Renal pelvis (tissue), 4 donors: Measurements from ENCODE around the gene GPR89B. TPM values are rescaled to one million over a fixed set of nuclear protein-coding genes. Genes with fewer than 3 reads are reported as not detected.
"Not testable (repeated sequence)": the region's sequence is repeated elsewhere in the genome, so short reads cannot be mapped to it uniquely, and the experiment has no call there.

Experiments
- DNase-seq: peaks from one replicate; pipeline ENCODE4 v3.0.0-alpha.2; 2013
- polyA plus RNA-seq, 3 donors: library from polyadenylated mRNA; unstranded; fragments of 120-200 nt; gene quantifications; one replicate each; pipeline ENCODE4 v1.2.1, GENCODE V29; 2013; ENCODE audit not compliant: insufficient read length in 3 of 3

GPR89B gene
- polyA plus RNA-seq, 3 donors, result 40.5 to 54.1 (median 45.3) TPM

DNA sequence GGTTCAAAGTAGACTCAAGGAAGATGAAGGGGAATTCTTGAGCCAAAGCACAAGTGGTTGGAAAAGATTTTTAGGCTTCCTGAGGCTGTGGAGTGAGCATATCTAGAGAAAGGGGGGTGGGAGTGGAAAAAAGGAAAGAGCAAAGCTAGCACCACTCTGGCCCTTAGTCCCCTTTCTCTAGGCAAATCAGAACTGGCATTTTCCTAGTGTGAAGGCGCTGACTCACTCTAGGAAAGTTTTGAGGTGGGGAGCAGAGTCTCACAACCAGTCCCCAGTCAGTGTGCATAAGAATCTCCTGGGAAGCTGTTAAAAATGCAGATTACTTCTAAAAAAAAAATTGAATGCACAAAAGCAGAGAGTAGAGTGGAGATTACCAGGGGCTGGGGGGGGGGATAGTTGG is 3.4 kb upstream of the GPR89B start:
- no peak for DNase-seq

- not testable (repeated sequence) for DNase-seq
Measured at GRCh38 chr1:147927215-147927614, 1.0 kb upstream of the GPR89B start.

- DNase-seq, result not testable (repeated sequence)
Measured at GRCh38 chr1:147927689-147928088, 531 bp upstream of the GPR89B start.

- DNase-seq, result not testable (repeated sequence)
Measured at GRCh38 chr1:147931137-147931536, 2.9 kb downstream of the GPR89B start.

DNA sequence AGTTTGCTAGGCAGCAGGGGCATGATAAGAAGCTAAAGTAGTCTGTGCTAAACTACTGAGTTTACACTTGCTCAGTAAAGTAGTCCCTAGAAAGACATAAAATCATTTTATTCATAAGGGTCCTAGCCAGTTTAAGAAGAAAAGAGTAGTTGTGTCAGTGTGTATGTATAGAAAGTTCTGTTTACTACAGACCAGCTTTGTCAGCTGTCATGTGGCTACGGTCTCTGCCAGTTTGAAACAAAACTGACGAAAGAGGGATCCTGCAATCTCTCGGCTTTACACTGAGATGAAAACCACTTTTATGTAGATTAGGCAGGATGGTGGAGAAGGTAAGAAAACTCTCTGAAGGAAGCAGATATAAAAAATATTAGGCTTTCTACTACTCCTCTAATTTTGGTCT is 7.1 kb downstream of the GPR89B start:
- DNase-seq, result not testable (repeated sequence)

GRCh38 chr1:147940456-147940855 is 12.2 kb downstream of the GPR89B start:
- DNase-seq, result not testable (repeated sequence)

GRCh38 chr1:147942563-147942962 is 14.3 kb downstream of the GPR89B start:
- not testable (repeated sequence) for DNase-seq

- not testable (repeated sequence) for DNase-seq
Measured at GRCh38 chr1:147949517-147949916, 21.3 kb downstream of the GPR89B start.

GRCh38 chr1:147958906-147959305 is 30.7 kb downstream of the GPR89B start:
- not testable (repeated sequence) for DNase-seq

GRCh38 chr1:147959680-147960079 is 31.5 kb downstream of the GPR89B start:
- not testable (repeated sequence) for DNase-seq

- not testable (repeated sequence) for DNase-seq
Measured at GRCh38 chr1:147964575-147964974, 36.4 kb downstream of the GPR89B start.

GRCh38 chr1:147966657-147967056 is 38.4 kb downstream of the GPR89B start:
- not testable (repeated sequence) for DNase-seq

GRCh38 chr1:147978896-147979651 is 50.9 kb downstream of the GPR89B start:
- DNase-seq, result not testable (repeated sequence)

GRCh38 chr1:147985374-147985773 is 57.2 kb downstream of the GPR89B start:
- DNase-seq, result not testable (repeated sequence)

- not testable (repeated sequence) for DNase-seq
Measured at GRCh38 chr1:147987893-147988292, 59.7 kb downstream of the GPR89B start.

- DNase-seq, result not testable (repeated sequence)
Measured at GRCh38 chr1:147992916-147993315, 64.7 kb downstream of the GPR89B start.

- DNase-seq, result not testable (repeated sequence)
Measured at GRCh38 chr1:147993400-147993799, 65.2 kb downstream of the GPR89B start.

DNA sequence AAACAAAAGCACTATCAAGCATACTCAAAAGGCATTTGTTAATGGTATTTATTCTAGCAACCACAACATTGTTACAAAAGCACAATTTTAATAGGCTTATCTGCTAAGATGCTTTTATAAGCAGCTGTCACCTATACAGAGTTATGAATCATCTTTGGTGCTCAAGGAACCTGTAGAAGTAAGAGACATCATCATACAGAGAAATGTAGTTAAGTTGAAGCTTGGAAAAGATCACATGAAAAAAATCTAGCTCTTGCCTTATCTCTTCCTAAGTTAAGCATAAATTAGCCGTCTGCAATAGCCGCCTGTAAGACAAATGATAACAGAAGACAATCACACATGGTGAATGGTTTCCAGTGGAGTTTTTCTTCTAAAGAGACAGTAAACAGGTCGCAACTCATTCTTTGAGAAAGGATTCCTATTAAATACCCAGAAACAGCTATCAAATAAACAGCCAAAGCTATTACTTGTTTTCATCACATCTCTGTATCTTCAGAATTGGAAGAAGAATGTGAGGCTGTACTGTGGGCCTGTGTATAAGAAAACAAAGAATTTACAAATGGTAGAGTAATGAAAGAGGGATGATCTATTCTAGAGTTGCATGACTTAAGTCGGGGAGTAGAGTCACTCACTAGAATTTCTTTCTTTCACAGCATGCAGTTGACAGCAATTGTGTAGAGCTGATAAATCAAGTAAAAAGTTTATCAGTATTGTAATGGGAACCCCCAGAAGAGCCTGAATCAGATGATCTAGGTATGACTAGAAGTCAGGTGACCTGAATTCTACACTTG is 65.8 kb downstream of the GPR89B start:
- not testable (repeated sequence) for DNase-seq

GRCh38 chr1:147996088-147996487 is 67.9 kb downstream of the GPR89B start:
- not testable (repeated sequence) for DNase-seq

DNA sequence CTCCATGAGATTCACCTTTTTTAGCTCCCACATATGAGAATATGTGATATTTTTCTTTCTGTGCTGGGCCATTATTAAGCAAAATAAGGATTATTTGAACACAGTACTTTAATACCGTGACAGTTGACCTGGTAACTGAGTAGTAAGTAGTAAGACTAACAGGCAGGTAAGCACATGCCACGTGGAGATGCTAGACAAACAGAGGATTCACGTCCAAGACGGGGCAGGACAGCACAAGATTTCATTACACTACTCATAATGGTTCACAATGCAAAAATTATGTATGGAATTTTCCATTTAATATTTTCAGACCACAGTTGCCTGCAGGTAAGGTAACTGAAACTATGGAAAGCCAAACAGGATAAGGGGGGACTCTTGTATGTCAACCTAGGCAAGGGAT is 79.5 kb downstream of the GPR89B start:
- not testable (repeated sequence) for DNase-seq

- no peak for DNase-seq
Measured at GRCh38 chr1:148010527-148010926, 82.3 kb downstream of the GPR89B start.

- DNase-seq, result not testable (repeated sequence)
Measured at GRCh38 chr1:148013177-148014144, 85.2 kb downstream of the GPR89B start.
